ENCODE results near the gene STXBP1.

STXBP1 gene

DNA sequence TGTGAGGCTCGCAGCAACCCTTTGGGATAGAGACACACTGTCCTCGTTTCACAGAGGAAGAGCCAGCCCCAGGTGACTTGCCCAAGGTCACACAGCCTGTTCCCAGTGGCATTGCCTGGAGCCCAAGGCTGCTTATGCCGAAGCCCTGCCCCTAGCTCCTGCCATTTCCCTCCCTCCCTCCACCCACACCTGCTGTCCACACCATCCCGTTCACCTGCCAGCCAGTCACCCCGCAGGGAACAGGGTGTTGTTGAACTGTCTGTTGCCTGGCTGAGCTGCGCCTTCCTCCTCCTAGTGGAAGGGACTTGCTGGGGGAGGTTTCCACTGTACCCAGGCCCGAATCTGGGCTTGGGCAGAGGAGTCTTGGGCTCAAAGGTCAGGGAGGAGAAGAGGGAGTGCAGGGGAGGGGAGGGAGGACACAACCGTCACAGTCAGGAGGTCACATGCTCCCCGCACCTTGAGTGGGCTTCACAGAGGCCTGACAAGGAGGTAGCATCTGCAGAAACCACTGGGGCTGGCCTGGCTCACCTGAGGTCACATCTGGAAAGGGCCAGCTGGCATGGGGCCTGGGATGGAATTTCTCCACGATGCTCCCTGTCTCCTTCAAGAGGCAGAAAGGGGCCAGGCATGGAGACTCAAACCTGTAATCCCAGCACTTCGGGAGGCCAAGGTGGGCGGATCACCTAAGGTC is 110.1 kb downstream of the STXBP1 start:
- H3K4me3 ChIP-seq (ENCODE audit: low read length) = no peak overlapping the region
- TF ChIP-seq ZNF274 (IDR thresholded peaks at IDR 0.05; ENCODE audit: low read depth, low read length) = no peak

DNA sequence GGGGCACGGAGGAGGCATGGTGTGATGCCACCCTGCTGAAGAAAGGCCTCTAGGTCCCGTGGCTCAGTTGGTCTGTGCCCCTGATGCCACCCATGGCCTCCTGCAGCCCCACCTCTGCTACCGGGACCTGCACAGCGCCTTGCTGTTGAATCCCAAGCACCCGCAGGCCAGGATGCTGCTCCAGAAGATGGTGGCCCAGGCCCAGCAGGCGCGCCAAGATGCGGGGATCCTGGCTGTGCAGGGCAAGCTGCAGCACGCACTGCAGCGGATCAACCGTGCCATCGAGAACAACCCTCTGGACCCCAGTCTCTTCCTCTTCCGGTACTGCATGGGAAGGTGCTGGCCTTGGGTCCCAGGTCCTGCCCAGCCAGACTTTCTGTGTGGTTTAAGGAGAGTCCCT is 110.9 kb downstream of the STXBP1 start:
- no peak overlapping the region for H3K4me3 ChIP-seq (ENCODE audit: low read length)
- no peak for TF ChIP-seq ZNF274 (IDR thresholded peaks at IDR 0.05; ENCODE audit: low read depth, low read length)

DNA sequence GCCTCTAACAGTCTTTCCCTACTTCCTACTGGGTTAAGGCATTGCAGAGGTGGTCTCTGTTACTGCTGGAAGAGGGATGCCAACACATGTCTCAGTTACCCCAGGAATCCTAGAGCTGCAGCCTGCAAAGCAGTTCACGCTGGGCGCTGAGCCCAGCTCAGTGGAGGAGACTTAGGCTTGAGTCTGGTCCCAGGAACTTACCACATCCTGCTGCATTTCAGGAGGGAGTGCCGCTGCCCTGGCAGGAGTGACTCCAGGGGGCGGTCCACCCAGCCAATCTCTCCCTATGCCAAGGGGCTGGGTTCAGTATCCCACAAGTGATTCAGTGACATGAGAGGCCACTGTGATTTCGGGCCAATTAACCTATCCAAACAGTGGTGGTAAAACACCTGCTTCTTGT is 111.4 kb downstream of the STXBP1 start:
- TF ChIP-seq ZNF274 (IDR thresholded peaks at IDR 0.05; ENCODE audit: low read depth, low read length) = no peak

DNA sequence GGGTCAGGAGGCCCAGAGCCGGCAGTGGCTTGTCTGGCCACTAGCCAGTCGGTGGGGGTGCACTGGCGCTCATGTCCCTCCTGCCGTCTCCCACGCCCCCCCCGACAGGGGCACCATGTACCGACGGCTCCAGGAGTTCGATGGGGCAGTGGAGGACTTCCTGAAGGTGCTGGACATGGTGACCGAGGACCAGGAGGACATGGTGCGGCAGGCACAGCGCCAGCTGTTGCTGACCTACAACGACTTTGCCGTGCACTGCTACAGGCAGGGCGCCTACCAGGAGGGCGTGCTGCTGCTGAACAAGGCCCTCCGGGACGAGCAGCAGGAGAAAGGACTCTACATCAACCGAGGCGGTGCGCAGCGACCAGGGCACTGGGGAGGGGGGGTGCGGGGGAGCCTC is 111.9 kb downstream of the STXBP1 start:
- no peak for TF ChIP-seq ZNF274 (IDR thresholded peaks at IDR 0.05; ENCODE audit: low read depth, low read length)
- no peak overlapping the region for H3K4me3 ChIP-seq (ENCODE audit: low read length)

More for the DNA sequence above, 111.4 kb downstream of the STXBP1 start:
- no peak overlapping the region for H3K4me3 ChIP-seq (ENCODE audit: low read length)

DNA sequence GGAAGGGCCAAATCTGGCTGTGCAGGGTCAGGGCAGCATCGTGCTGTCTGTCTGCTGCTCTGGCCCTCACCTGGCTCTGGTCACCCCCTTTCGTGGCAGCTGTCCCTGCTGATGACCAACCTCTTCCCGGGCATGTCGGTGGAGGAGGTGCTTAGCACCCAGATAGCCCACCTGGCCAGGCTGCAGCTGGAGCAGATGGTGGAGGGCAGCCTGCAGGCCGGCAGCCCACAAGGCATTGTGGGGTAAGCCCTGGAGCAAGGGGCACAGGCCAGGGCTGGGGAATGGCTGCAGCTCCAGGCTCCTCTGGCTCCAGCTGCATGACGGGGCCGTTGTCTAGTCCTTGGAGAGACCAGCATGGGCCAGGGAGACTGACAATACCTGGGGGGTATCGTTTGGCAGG is 114.8 kb downstream of the STXBP1 start:
- no peak overlapping the region for H3K4me3 ChIP-seq (ENCODE audit: low read length)
- TF ChIP-seq ZNF274 (IDR thresholded peaks at IDR 0.05; ENCODE audit: low read depth, low read length) = no peak

DNA sequence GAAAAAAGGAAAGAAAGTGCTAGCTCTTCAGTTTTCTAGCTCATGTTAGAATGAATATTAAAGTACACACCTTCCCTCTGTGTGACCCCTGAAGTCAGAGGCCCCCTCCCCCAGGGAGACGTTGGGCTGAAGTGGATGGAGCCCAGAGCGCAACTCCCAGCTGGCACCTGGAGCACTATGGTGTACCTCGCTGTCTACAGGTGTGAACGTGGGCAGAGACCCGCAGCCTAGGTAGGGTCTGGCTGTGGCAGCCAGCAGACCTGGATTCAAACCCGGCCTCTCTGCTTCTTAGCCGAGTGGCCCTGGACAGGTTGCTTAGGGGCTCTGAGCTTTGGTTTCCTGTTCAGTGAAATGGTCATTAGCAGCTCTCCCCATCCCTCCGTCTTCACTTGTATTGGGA is 116.7 kb downstream of the STXBP1 start:
- no peak overlapping the region for H3K4me3 ChIP-seq (ENCODE audit: low read length)
- TF ChIP-seq ZNF274 (IDR thresholded peaks at IDR 0.05; ENCODE audit: low read depth, low read length) = no peak

DNA sequence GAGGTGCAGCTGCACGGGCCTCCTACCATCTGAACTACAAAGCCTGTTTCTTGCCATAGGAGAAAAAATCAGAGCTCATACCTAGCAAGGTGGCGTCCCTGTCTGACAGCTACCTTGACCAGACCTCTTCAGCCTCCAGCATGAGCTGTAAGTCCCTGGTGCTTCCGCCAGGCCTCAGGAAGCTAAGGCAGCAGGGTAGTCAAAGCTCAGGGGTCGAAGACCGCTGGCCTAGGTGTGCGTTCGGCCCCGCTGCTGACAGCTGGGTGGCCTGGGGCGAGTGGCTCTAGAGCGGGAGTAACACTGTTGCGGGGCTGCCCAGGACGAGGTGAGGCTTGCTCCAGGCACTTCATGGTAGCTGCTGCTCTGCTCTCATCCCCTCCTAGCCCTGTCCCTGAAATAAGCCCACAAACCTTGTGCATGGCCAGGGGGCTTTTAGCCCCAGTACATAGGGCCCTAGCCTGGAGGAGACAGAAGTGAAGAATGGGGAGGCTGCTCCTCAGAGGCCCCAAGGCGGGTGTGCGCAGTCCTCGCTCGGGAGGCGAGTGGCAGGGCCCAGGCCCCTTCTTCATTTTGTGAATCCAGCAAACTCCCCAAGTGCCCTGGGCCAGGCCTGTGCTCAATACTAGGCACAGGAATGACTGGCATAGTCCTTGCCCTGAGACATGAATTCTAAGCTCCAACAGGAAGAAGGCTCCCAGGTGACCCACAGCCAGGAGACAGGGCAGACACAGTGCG is 117.6 kb downstream of the STXBP1 start:
- H3K4me3 ChIP-seq (ENCODE audit: low read length) = no peak overlapping the region
- no peak for TF ChIP-seq ZNF274 (IDR thresholded peaks at IDR 0.05; ENCODE audit: low read depth, low read length)

DNA sequence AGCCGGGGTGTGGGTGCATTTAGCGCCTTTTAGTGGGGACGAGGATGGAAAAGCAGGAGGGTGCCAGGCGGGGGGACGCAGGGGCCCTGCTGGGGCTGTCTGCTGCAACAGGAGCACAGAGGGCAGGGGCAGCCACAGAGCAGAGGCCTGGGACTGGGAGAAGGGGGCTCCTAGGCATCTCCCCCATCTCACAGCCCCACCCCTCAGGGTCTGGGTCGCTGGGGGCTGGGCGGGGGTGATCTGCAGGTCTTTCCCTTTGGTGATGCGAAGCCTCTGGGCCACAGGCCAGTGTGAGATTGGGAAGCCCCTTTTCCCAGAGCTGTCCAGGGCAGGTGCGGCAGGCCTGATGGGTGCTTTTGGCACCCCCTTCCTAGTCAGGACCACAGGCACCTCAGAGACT is 118.2 kb downstream of the STXBP1 start:
- TF ChIP-seq ZNF274 (IDR thresholded peaks at IDR 0.05; ENCODE audit: low read depth, low read length) = no peak
- no peak overlapping the region for H3K4me3 ChIP-seq (ENCODE audit: low read length)

DNA sequence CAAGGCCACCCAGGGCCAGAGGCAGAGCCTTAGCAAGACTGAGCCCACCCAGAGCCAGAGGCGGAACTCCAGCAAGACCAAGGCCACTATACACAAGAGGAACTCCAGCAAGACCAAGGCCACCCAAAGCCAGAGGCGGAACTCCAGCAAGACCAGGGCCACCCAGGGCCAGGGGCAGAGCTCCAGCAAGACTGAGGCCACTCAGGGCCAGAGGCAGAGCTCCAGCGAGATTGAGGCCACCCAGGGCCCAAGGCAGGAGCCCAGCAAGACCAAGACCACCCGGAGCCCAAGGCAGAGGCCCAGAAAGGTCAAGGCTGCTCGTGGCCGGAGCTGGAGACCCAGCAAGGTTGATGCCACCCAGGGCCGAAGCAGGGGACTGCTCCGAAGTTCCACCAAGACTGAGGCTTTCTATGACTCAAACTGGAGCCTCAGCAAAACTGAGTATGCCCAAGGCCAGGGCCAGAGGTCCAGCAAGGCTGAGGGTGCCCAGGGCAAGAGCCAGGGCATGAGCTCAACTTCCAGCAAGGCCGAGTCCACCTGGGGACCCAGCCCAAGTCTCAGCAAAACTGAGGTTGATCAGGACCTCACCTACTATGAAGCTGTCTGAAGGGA is 118.8 kb downstream of the STXBP1 start:
- no peak overlapping the region for H3K4me3 ChIP-seq (ENCODE audit: low read length)
- TF ChIP-seq ZNF274 (IDR thresholded peaks at IDR 0.05; ENCODE audit: low read depth, low read length) = no peak

DNA sequence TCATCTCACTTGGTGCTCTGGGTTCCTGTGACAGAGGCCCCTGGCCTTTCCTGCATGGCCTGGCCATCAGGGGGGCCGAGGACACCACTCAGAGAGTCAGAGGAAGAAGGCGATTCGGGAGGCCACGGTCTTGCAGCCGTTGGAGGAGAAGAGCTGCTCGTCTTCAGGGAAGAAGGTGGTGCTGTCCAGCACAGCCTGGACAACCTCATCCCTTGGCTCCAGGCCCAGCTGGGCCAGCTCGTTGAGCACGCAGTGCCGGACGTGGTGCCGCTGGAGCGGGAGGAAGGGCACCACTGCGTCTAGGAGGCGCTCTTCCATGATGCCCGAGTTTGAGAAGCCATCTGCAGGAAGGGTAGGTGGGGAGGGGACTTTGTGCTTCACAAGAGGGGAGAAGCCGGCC is 119.9 kb downstream of the STXBP1 start:
- H3K4me3 ChIP-seq (ENCODE audit: low read length) = no peak overlapping the region

DNA sequence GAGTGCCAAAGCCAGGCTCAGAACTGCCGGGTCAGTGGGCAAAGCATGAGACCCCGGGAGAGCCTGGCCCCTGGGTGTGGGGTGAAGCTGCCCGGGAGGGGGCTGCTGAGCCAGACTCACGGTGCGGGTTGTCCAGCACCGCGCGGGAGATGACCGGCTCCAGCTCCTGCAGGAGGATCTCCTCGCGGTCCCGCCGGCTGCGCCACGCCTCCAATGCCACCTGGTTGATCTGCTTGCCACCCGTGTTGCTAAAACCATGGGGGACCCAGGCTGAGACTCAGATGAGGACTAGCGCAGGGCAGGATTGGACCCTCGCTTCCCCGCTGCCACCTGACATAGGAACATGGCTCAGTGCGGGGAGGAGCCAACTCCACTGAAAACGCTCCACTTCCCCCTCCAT is 120.4 kb downstream of the STXBP1 start:
- no peak overlapping the region for H3K4me3 ChIP-seq (ENCODE audit: low read length)
- no peak for TF ChIP-seq ZNF274 (IDR thresholded peaks at IDR 0.05; ENCODE audit: low read depth, low read length)

More for the DNA sequence above, 119.9 kb downstream of the STXBP1 start:
- no peak for TF ChIP-seq ZNF274 (IDR thresholded peaks at IDR 0.05; ENCODE audit: low read depth, low read length)

DNA sequence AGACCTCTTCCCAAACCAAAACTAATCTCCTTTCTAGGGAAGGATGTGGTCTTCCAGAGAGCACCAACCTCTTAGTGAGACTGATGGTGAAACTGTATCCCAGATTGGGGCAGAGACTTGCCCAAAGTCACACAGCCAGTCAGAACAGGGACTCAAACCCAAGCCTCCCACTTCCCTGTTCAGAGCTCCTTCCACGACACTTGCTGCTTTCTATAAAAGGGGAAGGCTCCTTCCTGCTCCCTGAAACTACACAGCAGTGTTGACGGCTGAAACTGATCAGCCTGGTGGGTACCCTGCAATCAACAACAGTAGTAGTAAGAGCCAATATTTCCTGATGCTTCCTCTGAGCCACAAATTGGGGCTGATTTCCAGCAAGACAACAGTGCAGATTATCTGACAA is 121.5 kb downstream of the STXBP1 start:
- H3K4me3 ChIP-seq (ENCODE audit: low read length) = no peak overlapping the region
- TF ChIP-seq ZNF274 (IDR thresholded peaks at IDR 0.05; ENCODE audit: low read depth, low read length) = no peak

DNA sequence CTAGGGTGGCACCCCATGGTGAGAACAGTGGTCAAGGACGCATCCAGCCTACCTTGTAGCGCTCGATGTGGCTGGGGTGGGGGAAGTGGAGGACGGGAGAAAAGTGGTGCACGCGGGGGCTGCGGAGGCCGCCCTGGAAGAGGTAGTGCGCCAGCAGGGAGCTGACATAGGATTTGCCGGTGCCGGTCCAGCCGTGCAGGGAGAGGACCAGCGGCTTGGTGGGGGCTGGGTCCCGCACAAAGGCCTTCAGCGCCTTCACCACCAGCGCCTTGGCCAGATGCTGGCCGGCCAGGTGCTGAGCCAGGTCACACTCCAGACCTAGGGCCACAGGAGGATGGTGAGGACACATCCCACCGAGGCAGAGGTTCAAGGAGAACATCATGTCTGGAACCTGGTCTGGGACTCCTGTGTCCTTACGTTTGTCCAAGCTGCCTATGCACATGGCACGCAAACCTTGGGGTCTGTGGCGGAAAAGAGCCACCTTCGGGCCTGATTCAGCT is 122.2 kb downstream of the STXBP1 start:
- TF ChIP-seq ZNF274 (IDR thresholded peaks at IDR 0.05; ENCODE audit: low read depth, low read length) = no peak
- peak overlapping the region; percentile 85; the same call in 1 of the 2 replicates for H3K4me3 ChIP-seq (ENCODE audit: low read length)

DNA sequence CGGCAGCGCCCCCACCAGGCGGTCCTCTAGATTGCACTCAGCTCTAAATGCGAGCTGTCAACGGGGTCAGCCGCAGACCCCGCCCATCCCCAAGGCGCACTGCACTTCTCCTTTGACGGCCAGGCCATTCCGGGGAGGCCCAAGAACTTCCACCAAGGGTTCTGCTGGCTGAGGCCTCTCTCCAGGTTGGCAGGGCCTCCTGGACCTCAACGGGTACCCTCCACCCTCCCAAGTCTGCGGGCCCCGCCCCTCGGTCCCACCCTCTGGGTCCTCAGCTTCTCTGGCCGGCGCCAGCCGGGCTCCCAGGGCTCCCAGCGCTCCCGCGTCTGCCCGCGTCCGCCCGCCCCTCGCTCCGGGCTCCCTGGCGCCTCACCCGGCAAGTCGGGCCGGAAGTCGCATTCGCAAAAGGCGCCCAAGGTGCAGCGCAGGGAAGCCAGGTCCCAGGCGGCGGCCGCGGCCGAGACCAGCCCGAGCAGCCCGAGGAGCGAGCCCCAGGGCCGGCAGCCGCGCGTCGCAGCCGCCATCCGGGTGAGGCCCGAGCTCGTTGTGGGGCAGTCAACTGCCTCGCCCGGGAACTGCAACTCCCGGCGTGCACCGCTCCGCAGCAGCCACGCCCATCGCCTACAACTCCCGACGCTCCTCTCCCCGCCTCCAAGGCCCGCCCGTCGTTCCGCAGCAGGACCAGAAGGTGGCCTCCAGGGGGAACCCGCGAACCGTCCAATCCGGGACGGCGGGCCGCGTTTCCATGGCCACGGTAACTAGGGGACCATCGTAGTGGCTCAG is 122.9 kb downstream of the STXBP1 start, which contains the start of gene TOR2A:
Gene TOR2A, minus strand, starts transcription at position 548 of the 783 bp plus-strand sequence. Its CDS starts 24 bp downstream, at position 524.
- no peak for TF ChIP-seq ZNF274 (IDR thresholded peaks at IDR 0.05; ENCODE audit: low read depth, low read length)
- peak within 1 kb of the TSS; percentile 85 for H3K4me3 ChIP-seq (ENCODE audit: low read length)

All from GM08714 (cell line).